ENCODE data around the gene C14orf93. TPM values are rescaled to one million over a fixed set of nuclear protein-coding genes. Genes with fewer than 3 reads are reported as not detected.

C14orf93 gene
- total RNA-seq (1 to 10 TPM; 9.0 to 9.1 TPM), total RNA-seq (11.0 to 12.1 reads per million in 2 donors)

DNA sequence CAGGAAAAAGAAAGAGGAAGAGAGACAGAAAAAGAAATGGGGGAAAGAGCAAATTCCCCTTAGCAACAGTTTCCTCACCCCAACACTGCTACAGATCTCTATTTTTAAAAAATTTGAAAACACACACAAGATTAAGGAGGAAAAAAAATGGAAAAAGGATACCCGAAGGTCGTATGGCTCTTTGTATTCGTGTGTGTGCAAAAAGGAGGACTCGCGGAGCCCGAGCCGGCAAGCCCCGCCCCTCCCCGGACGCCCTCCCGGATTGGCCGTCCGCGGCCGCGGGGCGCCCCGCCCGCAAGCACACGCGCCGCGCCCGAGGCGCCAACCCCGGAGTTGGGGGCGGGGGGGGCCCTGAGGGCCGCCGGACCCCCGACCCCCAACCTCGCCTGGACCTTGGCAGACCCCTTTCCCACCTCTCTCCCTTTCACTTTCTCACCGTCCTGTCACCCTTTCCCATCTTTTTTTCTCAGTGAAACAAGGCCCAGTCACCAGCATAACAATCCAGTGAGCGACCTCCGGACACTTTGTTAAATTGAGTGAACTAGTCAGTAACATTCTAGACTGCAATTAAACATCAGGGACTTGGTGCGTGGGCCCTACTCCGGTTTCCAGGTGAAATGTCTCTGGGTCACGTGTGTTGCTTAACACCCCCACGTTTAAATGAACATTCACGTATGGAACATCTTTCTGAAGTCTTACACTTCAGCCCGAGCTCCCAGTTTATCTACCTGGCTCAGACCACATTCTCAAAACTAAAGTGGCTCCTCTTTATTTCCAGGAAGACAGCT is at the start of gene C14orf93:
Gene C14orf93 (minus strand): TSS at position 205 of the 788 bp plus-strand sequence. CDS start 11,120 bp downstream, outside the sequence.
- peaks cover 2% of the 10 kb centered on the region for H3K36me3 Mint-ChIP-seq (ENCODE audit: low read depth)
- DNase-seq (peak; percentile 63 to 72 (median 65)), ATAC-seq (peak; percentile 24)
- H3K27me3 Mint-ChIP-seq, result no peaks in the 10 kb centered on the region
- peaks cover 13% of the 10 kb centered on the region for H3K4me1 Mint-ChIP-seq
- H3K4me3 Mint-ChIP-seq, result peak within 1 kb of the TSS; percentile 93
- H3K27ac Mint-ChIP-seq, result peak within 1 kb of the TSS; percentile 96
- no peaks in the 10 kb centered on the region for H3K9me3 ChIP-seq (ENCODE audit: control insufficient read depth, low read length, poor library complexity, severe bottlenecking)

- H3K4me1 Mint-ChIP-seq, result peaks cover 23% of the 10 kb centered on the region
- H3K36me3 Mint-ChIP-seq (ENCODE audit: low read depth), result peaks cover 5% of the 10 kb centered on the region
- no peak for DNase-seq
- no peaks in the 10 kb centered on the region for H3K9me3 ChIP-seq (ENCODE audit: control insufficient read depth, low read length, poor library complexity, severe bottlenecking)
- H3K27ac Mint-ChIP-seq, result peak overlapping the region; percentile 79
- no peak for ATAC-seq
- H3K4me3 Mint-ChIP-seq, result peak overlapping the region; percentile 67
- no peaks in the 10 kb centered on the region for H3K27me3 Mint-ChIP-seq
These were observed 48.9 kb upstream of the C14orf93 start for GRCh38 chr14:23058654-23059504.

DNA sequence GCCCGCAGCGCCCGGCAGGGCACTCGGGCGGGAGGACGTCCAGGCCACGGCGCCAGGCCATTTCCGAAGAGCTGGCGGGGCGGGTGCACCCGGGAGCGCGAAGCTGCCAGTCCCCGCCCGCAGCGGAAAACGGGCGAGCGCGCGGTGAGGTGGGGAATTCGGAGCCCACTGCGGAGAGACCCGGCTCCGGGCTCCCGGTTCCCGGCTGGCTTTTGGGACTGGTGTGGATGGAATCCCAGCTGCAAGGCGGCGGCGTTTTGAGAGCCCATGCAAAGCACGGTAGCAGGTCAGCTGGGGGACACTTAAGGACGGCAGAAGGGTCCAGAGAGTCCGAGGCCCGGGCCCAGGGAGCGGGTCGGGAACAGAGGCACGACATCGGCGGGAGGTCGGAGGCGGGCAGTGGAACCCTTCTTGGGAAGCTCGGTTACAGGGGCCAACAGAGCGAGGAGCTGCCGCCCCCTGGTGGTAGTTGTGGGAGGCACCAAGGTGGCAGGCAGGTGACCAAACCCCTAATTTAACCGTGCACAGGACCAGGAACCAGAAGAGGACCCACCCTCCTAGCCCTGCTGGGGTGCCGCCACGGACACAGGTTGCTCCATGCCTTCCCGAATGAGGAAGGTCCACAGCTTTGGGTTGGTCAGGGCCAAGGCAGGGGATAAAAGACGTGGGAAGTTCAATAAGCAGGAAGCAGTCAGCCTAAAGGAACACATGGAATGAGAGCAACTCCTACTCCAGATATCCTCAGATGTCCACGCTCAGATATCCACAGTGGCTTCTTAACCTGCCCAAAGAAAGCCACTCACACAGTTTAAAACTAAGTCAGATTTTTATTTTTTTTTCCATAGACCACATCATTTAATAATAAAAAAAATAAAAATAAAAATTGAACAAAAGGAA is 48.1 kb upstream of the C14orf93 start:
- DNase-seq (peak; percentile 76 to 82 (median 79)), ATAC-seq (peak; percentile 75)
- H3K9me3 ChIP-seq (ENCODE audit: control insufficient read depth, low read length, poor library complexity, severe bottlenecking), result no peaks in the 10 kb centered on the region
- peaks cover 5% of the 10 kb centered on the region for H3K36me3 Mint-ChIP-seq (ENCODE audit: low read depth)
- H3K27me3 Mint-ChIP-seq, result no peaks in the 10 kb centered on the region
- peaks cover 23% of the 10 kb centered on the region for H3K4me1 Mint-ChIP-seq
- peak overlapping the region; percentile 88 for H3K4me3 Mint-ChIP-seq
- H3K27ac Mint-ChIP-seq, result peak overlapping the region; percentile 27

DNA sequence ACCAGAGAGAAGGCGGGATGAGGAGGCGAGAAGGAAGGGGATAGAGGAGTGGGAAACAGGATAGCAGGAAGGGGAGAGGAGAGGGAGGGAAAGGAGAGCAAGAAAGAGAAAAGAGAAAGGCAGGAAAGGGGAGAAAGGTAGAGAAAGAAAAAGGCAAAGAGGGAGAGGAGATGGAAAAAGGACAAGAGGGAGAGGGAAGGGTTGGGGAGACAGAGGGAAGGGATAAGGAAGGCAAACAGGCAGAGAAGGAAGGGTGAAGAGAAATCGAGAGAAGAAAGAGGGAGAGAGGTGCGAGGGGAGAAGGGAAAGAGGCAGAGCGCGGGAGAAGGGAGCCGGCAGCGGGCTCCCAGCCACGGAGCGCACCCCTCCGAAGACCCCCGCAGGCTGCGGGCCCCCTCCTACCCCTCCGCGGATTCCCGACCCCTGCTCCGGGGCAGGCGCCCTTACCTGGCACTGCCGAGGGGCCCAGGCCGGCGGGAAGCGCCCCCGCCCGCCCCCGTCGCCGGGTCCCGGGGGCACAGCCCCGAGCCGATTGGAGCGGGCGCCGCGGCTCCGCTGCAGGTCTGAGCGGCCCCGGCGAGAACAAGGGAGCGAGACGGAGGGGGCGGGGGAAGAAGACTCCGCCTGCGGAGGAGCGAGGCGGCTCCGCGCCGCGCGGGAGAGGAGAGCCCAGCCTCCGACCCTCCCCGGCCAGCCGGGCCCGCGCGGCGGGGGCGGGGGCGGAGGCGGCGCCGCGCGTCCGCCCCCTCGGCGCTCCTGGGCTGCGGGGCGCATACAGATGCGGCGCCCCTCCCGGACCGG is 47.2 kb upstream of the C14orf93 start, which contains the start of gene CDH24:
Gene CDH24 (minus strand): TSS at position 565 of the 801 bp plus-strand sequence. CDS start 1,787 bp downstream, outside the sequence.
- Mint-ChIP-seq H3K4me1 (peaks cover 23% of the 10 kb centered on the region), H3K36me3 (ENCODE audit: low read depth) (peaks cover 5% of the 10 kb centered on the region), H3K27ac (peak within 1 kb of the TSS; percentile 79), H3K4me3 (peak within 1 kb of the TSS; percentile 96), H3K27me3 (no peaks in the 10 kb centered on the region)
- DNase-seq (peak; percentile 32 to 65 (median 64)), ATAC-seq (peak; percentile 69)
- H3K9me3 ChIP-seq (ENCODE audit: control insufficient read depth, low read length, poor library complexity, severe bottlenecking), result no peaks in the 10 kb centered on the region

GRCh38 chr14:23056145-23056955 is 46.4 kb upstream of the C14orf93 start:
- peak; percentile 77 for ATAC-seq
- peaks cover 5% of the 10 kb centered on the region for H3K36me3 Mint-ChIP-seq (ENCODE audit: low read depth)
- H3K4me1 Mint-ChIP-seq, result peaks cover 23% of the 10 kb centered on the region
- H3K4me3 Mint-ChIP-seq, result peak overlapping the region; percentile 96
- peak; percentile 54 to 61 (median 57) for DNase-seq
- H3K9me3 ChIP-seq (ENCODE audit: control insufficient read depth, low read length, poor library complexity, severe bottlenecking), result no peaks in the 10 kb centered on the region
- H3K27ac Mint-ChIP-seq, result peak overlapping the region; percentile 79
- no peaks in the 10 kb centered on the region for H3K27me3 Mint-ChIP-seq

DNA sequence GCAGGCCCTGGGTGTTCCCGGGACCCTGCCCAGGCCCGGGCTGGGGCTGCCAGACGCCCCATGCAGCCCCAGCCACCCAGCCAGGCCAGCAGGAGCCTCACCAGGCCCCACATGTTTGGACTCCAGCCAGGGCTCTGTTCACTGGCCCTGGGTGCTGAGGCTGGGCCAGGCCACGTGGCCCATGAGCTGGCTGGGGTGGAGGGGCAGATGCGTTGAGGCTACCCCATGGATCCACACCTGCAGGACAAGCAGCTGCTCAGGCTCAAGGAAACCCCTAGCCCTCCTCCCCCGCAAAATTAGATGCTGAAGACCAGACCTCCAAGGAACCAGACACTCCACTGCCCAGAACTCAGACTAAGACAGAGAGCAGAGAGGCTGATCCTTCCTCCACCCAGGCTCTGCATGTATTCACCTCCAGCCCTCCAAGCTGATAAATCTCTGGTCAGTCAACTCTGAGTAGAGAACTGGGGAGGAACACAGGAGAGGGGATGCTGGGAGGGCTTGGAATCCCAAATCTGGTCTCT is 45.7 kb upstream of the C14orf93 start:
- DNase-seq, result no peak
- H3K27ac Mint-ChIP-seq, result peak overlapping the region; percentile 79
- H3K27me3 Mint-ChIP-seq, result no peaks in the 10 kb centered on the region
- peaks cover 5% of the 10 kb centered on the region for H3K36me3 Mint-ChIP-seq (ENCODE audit: low read depth)
- H3K4me3 Mint-ChIP-seq, result peak overlapping the region; percentile 96
- no peaks in the 10 kb centered on the region for H3K9me3 ChIP-seq (ENCODE audit: control insufficient read depth, low read length, poor library complexity, severe bottlenecking)
- peak; percentile 1 for ATAC-seq
- peaks cover 23% of the 10 kb centered on the region for H3K4me1 Mint-ChIP-seq

- DNase-seq (no peak), ATAC-seq (no peak)
- Mint-ChIP-seq H3K4me3 (peak overlapping the region; percentile 28), H3K27me3 (no peaks in the 10 kb centered on the region), H3K27ac (no peak overlapping the region), H3K4me1 (peaks cover 23% of the 10 kb centered on the region), H3K36me3 (ENCODE audit: low read depth) (peaks cover 5% of the 10 kb centered on the region)
- H3K9me3 ChIP-seq (ENCODE audit: control insufficient read depth, low read length, poor library complexity, severe bottlenecking), result no peaks in the 10 kb centered on the region
These were observed 45.2 kb upstream of the C14orf93 start for GRCh38 chr14:23055147-23055550.

DNA sequence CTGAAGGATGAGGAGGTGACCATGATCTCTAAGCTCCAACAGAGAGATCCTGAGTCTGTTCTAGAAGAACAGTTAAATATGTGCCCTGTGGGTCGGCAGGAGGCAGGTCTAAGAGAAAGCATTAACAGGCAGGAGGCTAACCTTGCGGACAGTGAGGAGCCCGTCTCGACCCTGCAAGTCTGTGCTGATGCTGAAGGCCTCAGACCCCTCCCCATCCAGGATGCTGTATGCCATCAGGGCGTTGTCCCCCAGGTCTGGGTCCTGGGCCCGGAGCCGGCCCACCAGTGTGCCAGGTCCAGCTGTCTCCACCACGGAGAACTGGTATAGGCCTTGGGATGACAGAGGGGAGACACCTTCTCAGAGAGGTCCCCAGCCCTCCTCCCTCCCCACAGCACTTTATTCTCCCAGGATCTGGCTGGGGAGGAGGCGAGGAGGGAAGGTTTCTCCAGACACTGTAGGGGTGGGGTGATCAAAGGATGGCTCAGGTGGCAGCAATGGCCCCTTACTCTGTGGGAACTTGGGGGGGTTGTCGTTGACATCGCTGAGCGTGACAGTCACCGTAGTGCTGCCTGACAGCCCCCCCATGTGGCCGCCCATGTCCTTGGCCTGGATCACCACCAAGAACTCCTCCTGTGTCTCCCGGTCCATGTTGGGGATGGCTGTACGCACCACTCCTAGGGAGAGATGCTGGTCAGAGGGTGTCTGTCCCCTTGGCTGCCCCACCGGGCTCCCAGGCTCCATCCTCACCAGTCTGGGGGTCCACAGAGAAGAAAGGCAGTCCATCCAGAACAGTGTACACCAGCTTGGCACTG is 44.3 kb upstream of the C14orf93 start:
- H3K4me3 Mint-ChIP-seq, result no peak overlapping the region
- H3K4me1 Mint-ChIP-seq, result peaks cover 20% of the 10 kb centered on the region
- peak overlapping the region; percentile 11 for H3K27ac Mint-ChIP-seq
- H3K36me3 Mint-ChIP-seq (ENCODE audit: low read depth), result peaks cover 3% of the 10 kb centered on the region
- H3K9me3 ChIP-seq (ENCODE audit: control insufficient read depth, low read length, poor library complexity, severe bottlenecking), result no peaks in the 10 kb centered on the region
- DNase-seq, result no peak
- no peaks in the 10 kb centered on the region for H3K27me3 Mint-ChIP-seq
- ATAC-seq, result no peak

GRCh38 chr14:23053426-23053825 is 43.5 kb upstream of the C14orf93 start:
- Mint-ChIP-seq H3K36me3 (ENCODE audit: low read depth) (peaks cover 2% of the 10 kb centered on the region), H3K4me3 (no peak overlapping the region), H3K27me3 (no peaks in the 10 kb centered on the region), H3K4me1 (peaks cover 19% of the 10 kb centered on the region), H3K27ac (peak overlapping the region; percentile 37)
- no peaks in the 10 kb centered on the region for H3K9me3 ChIP-seq (ENCODE audit: control insufficient read depth, low read length, poor library complexity, severe bottlenecking)
- DNase-seq (no peak), ATAC-seq (no peak)

DNA sequence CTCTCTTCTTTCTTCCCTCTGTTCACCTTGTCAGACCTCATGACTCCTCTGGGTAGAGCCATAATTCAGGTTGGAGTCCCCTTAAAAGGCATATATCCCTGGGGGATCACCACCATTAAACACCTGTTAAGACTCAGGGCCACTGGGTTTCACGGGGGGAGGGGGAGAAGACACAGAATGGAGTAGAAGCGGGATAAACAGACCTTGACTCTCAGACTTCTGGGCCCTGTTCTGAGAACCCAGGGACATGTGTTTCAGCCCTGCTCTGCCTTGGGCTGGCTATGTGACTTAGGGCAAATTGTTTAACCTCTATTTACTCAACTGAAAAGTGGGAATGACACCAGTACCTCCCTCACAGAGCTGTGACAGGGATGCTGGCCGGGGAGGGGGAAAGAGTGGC is 42.7 kb upstream of the C14orf93 start:
- Mint-ChIP-seq H3K36me3 (ENCODE audit: low read depth) (peaks cover 2% of the 10 kb centered on the region), H3K27ac (peak overlapping the region; percentile 37)
- DNase-seq, result no peak

More for the DNA sequence above, 42.7 kb upstream of the C14orf93 start:
- no peak for ATAC-seq
- H3K4me3 Mint-ChIP-seq, result no peak overlapping the region
- H3K4me1 Mint-ChIP-seq, result peaks cover 15% of the 10 kb centered on the region
- H3K27me3 Mint-ChIP-seq, result no peaks in the 10 kb centered on the region
- H3K9me3 ChIP-seq (ENCODE audit: control insufficient read depth, low read length, poor library complexity, severe bottlenecking), result no peaks in the 10 kb centered on the region

Measured in T-helper 17 cell (primary cell).